Left colon (tissue), 2 donors: ENCODE data around the gene VPS33A. TPM values are rescaled to one million over a fixed set of nuclear protein-coding genes. Genes with fewer than 3 reads are reported as not detected.

Experiments
- ATAC-seq: fragments of 200-7000 bp; cut with Tn5 transposase; one replicate; pipeline ENCODE4 v1.9.1; 2020; ENCODE audit warnings: mild to moderate bottlenecking, moderate library complexity
- DNase-seq, 2 donors: peaks; one replicate each; pipeline ENCODE4 v3.0.0-alpha.2; 2020
- intact Hi-C, 2 donors: fragments of 100-400 bp; cut with DNase I in 1 of 2; cut with micrococcal nuclease in 1 of 2; formaldehyde crosslinking; loops; one replicate each; pipeline versions ENCODE4 v1.11.2 to v1.14.0; 2022; cut with DNase I, micrococcal nuclease
- total RNA-seq, 2 donors: library from RNA; stranded (reverse); fragmentation: NEBNext Ultra II Directional; extraction: Animal tissue kit (Norgen Biotek cat#: 25700); gene quantifications; one replicate each; pipeline ENCODE4 v1.2.1, GENCODE V29; 2021
- donor health status: DM: no; HTN: no; CAD: no.
- donor health status: DM: yes; HTN: yes; CAD: no.

VPS33A gene
- total RNA-seq, 2 donors from 2014 or later: 20.5 to 21.4 TPM

DNA sequence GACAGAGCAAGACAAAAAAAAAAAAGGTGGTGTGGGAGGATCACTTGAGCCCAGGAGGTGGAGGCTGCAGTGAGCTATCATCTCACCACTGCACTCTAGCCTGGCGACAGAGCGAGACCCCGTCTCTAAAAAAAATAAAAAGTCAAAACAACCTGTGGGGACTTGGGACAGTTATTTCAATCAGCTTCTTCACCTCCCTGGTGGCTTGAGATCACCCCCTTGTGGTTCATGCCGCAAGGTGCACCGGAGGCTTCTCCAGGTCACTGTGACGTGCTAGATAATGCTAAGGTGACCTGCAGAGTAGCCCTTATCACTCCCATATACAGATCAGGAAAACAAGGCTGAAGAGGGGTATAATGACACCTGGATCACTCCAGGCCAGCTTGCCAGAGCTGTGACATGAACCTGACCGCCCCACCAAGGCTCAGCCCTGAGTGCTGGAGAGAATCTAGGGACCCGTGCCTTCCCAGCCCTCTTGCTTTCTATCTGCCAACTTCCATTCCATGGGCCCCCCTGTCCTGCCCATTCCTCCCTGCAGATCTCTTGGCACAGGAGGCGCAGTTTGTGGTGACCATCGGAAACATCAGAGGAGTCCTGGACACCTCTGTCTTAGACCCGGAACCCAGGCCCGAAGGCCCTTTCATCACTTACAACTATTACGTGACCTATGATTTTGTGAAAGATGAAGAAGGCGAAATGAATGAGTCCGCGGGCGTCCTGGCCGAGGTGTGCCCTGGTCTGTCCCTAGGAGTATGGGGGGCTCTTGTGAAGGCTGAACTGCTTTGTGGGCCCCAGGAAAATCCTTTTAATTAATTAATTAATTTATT is 75.2 kb downstream of the VPS33A start:
- DNase-seq (peak in 1 of 2 donors; percentile 81), ATAC-seq (peak; percentile 80)
- intact Hi-C loops: loop anchor here in 1 of 2 donors (10.0 kb wide), 1 partner anchor 56 kb away; no protein-coding TSS in a partner anchor

DNA sequence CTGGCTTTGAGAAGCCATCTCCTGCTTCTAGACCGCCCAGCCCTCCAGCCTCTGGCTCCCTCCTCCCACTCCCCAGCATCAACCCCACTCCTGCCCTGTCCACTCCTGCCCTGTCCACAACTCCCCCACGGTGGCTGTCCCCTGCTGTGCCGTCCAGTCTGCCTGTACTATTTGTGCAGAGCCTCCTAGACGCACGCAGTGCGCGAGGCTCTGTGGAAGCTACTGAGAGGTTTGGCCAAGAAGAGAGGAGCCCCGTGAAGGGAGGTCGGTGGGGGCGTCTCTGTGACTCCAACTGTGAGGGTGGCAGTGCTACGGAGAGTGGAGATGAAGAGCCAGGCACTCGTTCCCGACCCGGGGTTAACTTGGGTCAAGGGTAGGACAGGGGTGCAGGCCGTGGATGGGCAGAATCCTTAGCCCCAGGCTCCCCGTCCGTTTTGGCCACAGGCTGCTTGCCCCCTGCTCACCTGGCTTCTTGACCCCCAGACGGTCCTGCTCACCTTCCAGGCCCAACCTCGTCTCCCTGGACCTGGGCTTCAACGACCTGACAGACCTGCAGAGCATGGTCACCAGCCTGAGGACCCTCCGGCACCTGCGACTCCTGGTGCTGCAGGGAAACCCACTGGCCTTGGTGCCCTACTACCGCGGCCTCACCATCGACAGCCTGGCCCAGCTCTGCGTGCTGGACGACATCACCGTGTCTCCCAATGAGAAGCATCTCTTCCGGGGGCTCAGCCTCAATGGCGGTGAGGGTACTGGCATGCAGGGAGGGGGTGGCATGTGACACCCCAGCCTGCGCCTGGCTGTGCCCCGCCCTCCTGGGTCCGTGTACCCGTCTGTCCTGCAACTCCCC is 76.4 kb downstream of the VPS33A start:
- ATAC-seq: no peak
- intact Hi-C loops: loop anchor here in 1 of 2 donors (10.0 kb wide), 1 partner anchor 55 kb away; no protein-coding TSS in a partner anchor
- DNase-seq: no peak

DNA sequence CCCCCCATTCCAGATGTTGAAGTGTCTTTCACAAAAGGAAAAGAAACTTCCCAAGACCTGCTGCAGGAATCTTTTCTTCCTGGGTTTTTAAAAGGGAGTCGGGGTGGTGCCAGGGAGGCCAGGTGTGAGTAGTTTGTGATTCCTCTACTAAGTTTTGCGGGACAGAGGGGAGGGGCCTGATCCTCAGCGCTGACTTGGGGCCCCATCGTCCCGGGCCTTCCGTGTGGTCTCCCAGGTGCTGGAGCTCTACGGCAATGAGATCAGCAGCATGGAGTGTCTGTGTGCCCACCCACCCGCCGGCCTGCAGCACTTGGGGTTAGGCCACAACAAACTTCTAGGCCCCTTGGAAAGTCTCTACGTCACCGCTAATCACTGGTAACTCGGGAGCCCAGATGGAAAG is 78.8 kb downstream of the VPS33A start:
- no peak for ATAC-seq
- no peak for DNase-seq
- intact Hi-C loops: no loop called here

GRCh38 chr12:122185494-122186082 is 80.7 kb downstream of the VPS33A start:
- intact Hi-C loops: no loop called here
- no peak for ATAC-seq
- DNase-seq: no peak

DNA sequence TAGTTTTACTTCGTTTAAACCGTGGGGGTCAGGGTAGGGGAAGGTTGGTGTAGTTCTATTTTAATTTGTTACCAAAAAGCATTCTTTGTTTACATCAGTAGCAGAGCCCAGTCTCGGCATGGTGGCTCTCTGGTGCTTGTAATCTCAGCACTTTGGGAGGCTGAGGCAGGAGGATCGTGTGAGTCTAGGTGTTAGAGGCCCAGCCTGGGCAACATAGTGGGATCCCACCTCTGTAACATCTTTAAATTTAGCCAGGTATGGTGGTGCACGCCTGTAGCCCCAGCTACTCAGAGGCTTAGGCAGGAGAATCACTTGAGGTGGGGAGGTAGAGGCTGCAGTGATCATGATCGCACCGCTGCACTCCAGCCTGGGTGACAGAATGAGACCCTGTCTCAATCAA is 81.2 kb downstream of the VPS33A start:
- no peak for ATAC-seq
- no peak for DNase-seq
- intact Hi-C loops: no loop called here

DNA sequence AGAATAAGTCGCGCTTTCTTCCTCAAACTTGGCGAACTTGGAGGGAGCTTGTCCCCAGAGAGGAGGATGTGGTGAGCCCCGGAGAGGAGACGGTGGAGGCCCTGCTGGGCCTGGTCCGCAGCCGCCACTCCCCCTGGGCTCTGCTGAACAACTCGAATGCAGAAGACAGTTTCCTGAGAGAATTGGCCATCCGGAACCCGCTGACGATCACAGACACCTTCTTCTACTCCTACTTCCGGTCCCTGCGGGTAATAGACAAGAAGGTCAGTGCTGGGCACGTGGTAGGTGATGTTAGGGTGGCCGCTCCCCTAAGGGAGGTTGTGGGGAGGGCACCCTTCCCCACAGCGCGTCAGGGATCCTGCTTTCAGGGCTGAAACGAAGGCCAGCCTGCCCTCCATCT is 81.8 kb downstream of the VPS33A start:
- intact Hi-C loops: no loop called here
- no peak for DNase-seq
- ATAC-seq: no peak

DNA sequence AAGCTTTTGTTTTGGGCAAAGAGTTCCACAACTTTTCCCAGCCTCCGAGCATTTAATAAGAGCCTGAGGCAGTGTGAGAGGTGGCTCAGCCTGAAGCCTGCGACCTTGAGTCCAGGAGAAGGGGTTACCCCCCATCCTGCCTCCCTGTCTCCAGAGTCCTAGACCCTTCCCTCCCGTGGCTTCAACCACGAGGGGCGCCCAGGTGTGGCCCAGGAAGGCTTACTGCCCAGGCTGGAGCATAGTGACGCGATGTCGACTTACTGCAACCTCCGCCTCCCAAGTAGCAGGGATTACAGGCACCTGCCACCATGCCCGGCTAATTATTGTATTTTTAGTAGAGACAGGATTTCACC is 82.7 kb downstream of the VPS33A start:
- DNase-seq (no peak), ATAC-seq (peak; percentile 19)
- intact Hi-C loops: no loop called here

- DNase-seq: peak in 1 of 2 donors; percentile 55
- peak; percentile 90 for ATAC-seq
- intact Hi-C loops: no loop called here
Measured at GRCh38 chr12:122182887-122183587, 83.3 kb downstream of the VPS33A start, which contains the start of gene LRRC43. TSS of gene LRRC43 (plus strand) at chr12:122183123. CDS start at chr12:122183145, 22 bp downstream.

Other genes starting within 250 kb of the VPS33A start
- 1 to 10 TPM; 6.5 to 6.7 TPM for gene BCL7A, start 244.6 kb downstream of the VPS33A start, total RNA-seq
- gene MLXIP, start 187.7 kb downstream of the VPS33A start, total RNA-seq: 100 to 1,000 TPM; 125 to 175 TPM
- gene IL31, start 92.3 kb downstream of the VPS33A start, total RNA-seq: not detected
- gene LRRC43, start 83.4 kb downstream of the VPS33A start, total RNA-seq: under 1 TPM; 0.24 to 0.59 TPM
- gene B3GNT4, start 62.8 kb downstream of the VPS33A start, total RNA-seq: under 1 TPM; 0.43 to 0.98 TPM
- gene DIABLO, start 40.4 kb downstream of the VPS33A start, total RNA-seq: 10 to 100 TPM; 44.1 to 45.4 TPM
- 10 to 100 TPM; 53.8 to 57.5 TPM for gene CLIP1, start 156.2 kb upstream of the VPS33A start, total RNA-seq
- gene ZCCHC8, start 234.4 kb upstream of the VPS33A start, total RNA-seq: 10 to 100 TPM; 18.7 to 20.0 TPM